K562 (cell line): ENCODE results near the gene CPED1.

Source experiments
- ARID2 ChIP-seq: fragments of 450-650 bp; IDR thresholded peaks from 2 replicates; pipeline ENCODE4 v1.6.1; 2017; ENCODE audit warnings: antibody characterized with exemption, mild to moderate bottlenecking
- FOXJ3 ChIP-seq: sonication (generic); formaldehyde crosslinking; IDR thresholded peaks from 2 replicates; pipeline ENCODE4 v1.4.0; 2020; ENCODE audit warnings: mild to moderate bottlenecking, missing genetic modification reagents
- FOXK2 ChIP-seq, 2 experiments: fragments of 450-650 bp; IDR thresholded peaks in 1 of 2; conservative IDR thresholded peaks in 1 of 2; 2 replicates each; pipeline ENCODE4 v1.6.1; 2016; ENCODE audit warnings: low read depth in 2 of 2, mild to moderate bottlenecking in 1 of 2
- PHB2 ChIP-seq: fragments of 450-650 bp; IDR thresholded peaks from 2 replicates; pipeline ENCODE4 v1.6.1; 2017; ENCODE audit warnings: low read depth
- POLR2AphosphoS2 ChIP-seq: IDR thresholded peaks from 2 replicates; pipeline ENCODE4 v1.6.1; 2012; ENCODE audit warnings: low read length, improper control_type of control experiment
- SPI1 ChIP-seq: IDR thresholded peaks from 2 replicates; pipeline ENCODE4 v1.6.1; 2011; ENCODE audit warnings: low read depth, low read length, control low read depth, borderline replicate concordance
- ZNF232 ChIP-seq: sonication (generic); formaldehyde crosslinking; IDR thresholded peaks from 2 replicates; pipeline ENCODE4 v1.8.0; 2022; ENCODE audit warnings: mild to moderate bottlenecking, missing genetic modification reagents
- TF ChIP-seq, protein P1 (sequence below): sonication (generic); formaldehyde crosslinking; IDR thresholded peaks from 2 replicates; pipeline ENCODE4 v1.8.1; 2023; ENCODE audit warnings: mild to moderate bottlenecking, missing genetic modification reagents

DNA sequence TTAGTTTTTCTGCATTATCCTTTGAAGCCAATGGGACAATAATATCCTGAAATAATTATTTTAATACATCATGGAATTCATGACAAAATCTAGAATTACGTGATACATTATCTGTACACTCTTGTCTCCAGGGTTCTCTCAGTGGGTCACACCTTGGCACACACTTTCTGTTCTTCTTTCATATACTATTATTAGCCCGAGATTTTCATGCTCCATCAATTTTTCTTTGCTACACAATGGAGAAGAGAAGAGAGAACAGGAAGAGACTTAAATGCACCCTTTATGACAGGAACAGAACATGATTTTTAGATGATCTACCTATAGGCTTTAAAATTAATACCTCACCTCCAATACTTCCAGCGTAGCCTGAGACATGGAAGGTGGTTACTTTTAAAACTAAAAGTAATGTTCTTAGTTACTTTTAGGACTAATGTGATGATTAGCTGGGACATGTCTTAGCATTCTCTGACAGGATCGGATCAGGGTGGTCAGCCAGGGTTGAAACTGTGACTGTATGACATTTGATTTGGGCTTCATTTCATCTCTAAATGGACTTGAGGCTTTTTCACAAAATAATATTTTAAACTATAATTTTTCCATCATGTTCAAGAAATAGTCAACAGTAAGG, 192.0 kb downstream of the CPED1 start:
- TF ChIP-seq, protein P1, sequence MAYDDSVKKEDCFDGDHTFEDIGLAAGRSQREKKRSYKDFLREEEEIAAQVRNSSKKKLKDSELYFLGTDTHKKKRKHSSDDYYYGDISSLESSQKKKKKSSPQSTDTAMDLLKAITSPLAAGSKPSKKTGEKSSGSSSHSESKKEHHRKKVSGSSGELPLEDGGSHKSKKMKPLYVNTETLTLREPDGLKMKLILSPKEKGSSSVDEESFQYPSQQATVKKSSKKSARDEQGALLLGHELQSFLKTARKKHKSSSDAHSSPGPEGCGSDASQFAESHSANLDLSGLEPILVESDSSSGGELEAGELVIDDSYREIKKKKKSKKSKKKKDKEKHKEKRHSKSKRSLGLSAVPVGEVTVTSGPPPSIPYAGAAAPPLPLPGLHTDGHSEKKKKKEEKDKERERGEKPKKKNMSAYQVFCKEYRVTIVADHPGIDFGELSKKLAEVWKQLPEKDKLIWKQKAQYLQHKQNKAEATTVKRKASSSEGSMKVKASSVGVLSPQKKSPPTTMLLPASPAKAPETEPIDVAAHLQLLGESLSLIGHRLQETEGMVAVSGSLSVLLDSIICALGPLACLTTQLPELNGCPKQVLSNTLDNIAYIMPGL (CRISPR knock-in tag) = no peak
- TF ChIP-seq POLR2AphosphoS2 (no peak), FOXK2 (conservative IDR thresholded peaks at IDR 0.05 in 1 of 2, IDR thresholded peaks at IDR 0.05 in 1 of 2; ENCODE audit: low read depth in 2 of 2) (no peak), PHB2 (no peak), FOXJ3 (CRISPR knock-in tag) (no peak), ZNF232 (CRISPR knock-in tag) (no peak), SPI1 (no peak), ARID2 (no peak)
